Gastrocnemius medialis (tissue), 4 donors: Measurements from ENCODE around the gene LEP. TPM values are rescaled to one million over a fixed set of nuclear protein-coding genes. Genes with fewer than 3 reads are reported as not detected.

Source experiments
- ATAC-seq, 2 donors: fragments of 150-250 bp; one replicate each; pipeline ENCODE4 v1.9.1; 2016
- DNase-seq, 2 donors: peaks; one replicate each; pipeline ENCODE4 v3.0.0-alpha.2; 2019
- H3K27ac ChIP-seq, 4 donors: fragments of 200-600 bp; sonication (generic); 1 replicate in 1 of 4; 2 replicates in 3 of 4; pipeline ENCODE4 v1.5.1; 2016 to 2018; ENCODE audit warnings: mild to moderate bottlenecking in 2 of 4, moderate library complexity in 1 of 4
- H3K27me3 ChIP-seq, 3 donors: fragments of 200-600 bp; sonication (generic) in 2 of 3; 1 replicate in 1 of 3; 2 replicates in 2 of 3; pipeline versions ENCODE4 v1.5.1 to v1.6.0; 2016 to 2019; ENCODE audit warnings: mild to moderate bottlenecking in 1 of 3, moderate library complexity in 1 of 3
- H3K36me3 ChIP-seq, 2 donors: fragments of 200-600 bp; sonication (generic) in 1 of 2; one replicate each; pipeline ENCODE4 v1.5.1; 2017 to 2018
- H3K4me1 ChIP-seq, 2 donors: fragments of 200-600 bp; sonication (generic) in 1 of 2; one replicate each; pipeline ENCODE4 v1.5.1; 2016 to 2017; ENCODE audit warnings: mild to moderate bottlenecking in 2 of 2
- H3K4me3 ChIP-seq, 4 donors: fragments of 200-600 bp; sonication (generic) in 3 of 4; 1 replicate in 1 of 4; 2 replicates in 3 of 4; pipeline ENCODE4 v1.5.1; 2016 to 2019; ENCODE audit warnings: mild to moderate bottlenecking in 2 of 4
- H3K9me3 ChIP-seq, 3 donors: fragments of 200-600 bp; sonication (generic) in 2 of 3; 1 replicate in 1 of 3; 2 replicates in 2 of 3; pipeline ENCODE4 v1.5.1; 2016 to 2019
- POLR2A ChIP-seq, 2 donors: fragments of 450-650 bp; IDR thresholded peaks; one replicate each; pipeline ENCODE4 v1.6.1; 2017; ENCODE audit warnings: antibody characterized with exemption in 2 of 2, mild to moderate bottlenecking in 2 of 2, moderate library complexity in 2 of 2
- in situ Hi-C, 4 donors: fragments of 200-750 bp; cut with MboI; loops; one replicate each; pipeline versions ENCODE4 v1.15.0 to v1.8.0; 2017; ENCODE audit warnings: low sequenced_read_pairs in 4 of 4
- intact Hi-C: fragments of 100-400 bp; cut with DNase I; formaldehyde crosslinking; loops from one replicate; pipeline ENCODE4 v1.15.1; 2023; ENCODE audit warnings: low total_unique reads
- total RNA-seq, 4 donors: library from RNA; depleted of rRNA; stranded (reverse); fragments of >200 nt; gene quantifications; one replicate each; pipeline versions ENCODE4 v1.1.0 to v1.2.3, GENCODE V29; 2016
- TF ChIP-seq, protein P1 (sequence below), 5 experiments: fragments of 450-650 bp in 3 of 5; fragments of 200-600 bp in 2 of 5; sonication (generic) in 2 of 5; IDR thresholded peaks in 4 of 5; conservative IDR thresholded peaks in 1 of 5; 1 replicate in 4 of 5; 2 replicates in 1 of 5; pipeline ENCODE4 v1.5.1; 2016 to 2019; ENCODE audit warnings: antibody characterized with exemption in 5 of 5, mild to moderate bottlenecking in 3 of 5, moderate library complexity in 3 of 5

Gene LEP
- total RNA-seq, 4 donors from 2014 or later = 0.11 to 0.46 TPM; not detected in 2

DNA sequence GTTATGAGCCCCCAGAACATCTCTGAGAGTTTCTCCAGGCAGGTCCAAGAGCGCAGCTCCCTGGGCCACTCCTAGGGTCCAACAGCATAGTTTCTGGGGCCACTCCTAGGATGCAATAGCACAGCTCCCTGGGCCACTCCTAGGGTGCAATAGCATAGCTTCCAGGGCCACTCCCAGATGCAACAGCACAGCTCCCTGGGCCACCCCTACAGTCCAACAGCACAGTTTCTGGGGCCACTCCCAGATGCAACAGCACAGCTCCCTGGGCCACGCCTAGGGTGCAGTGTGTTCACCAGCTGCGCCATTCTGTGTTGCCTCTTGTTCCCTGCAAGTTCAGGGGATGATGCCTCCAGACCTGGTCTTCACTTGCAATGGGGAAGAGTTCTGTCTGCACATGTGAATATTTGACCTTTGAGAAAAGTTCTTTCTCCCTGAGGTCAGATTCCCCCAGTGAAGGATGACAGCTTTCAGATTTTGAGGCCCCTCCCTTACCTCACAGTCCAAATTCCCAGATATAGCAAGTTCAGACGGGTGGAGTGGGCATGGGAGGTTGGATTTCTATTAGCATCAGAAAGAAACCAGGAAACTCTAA, 43.0 kb upstream of the LEP start:
- Histone ChIP-seq H3K4me3 (no peak overlapping the region), H3K9me3 (no peaks in the 10 kb centered on the region), H3K4me1 (peaks cover 0 to 3% of the 10 kb centered on the region in 2 donors), H3K36me3 (no peaks in the 10 kb centered on the region), H3K27me3 (peaks cover 22 to 34% (median 25%) of the 10 kb centered on the region in 3 donors), H3K27ac (no peak overlapping the region)
- no peak for TF ChIP-seq POLR2A (IDR thresholded peaks at IDR 0.05)
- TF ChIP-seq, protein P1, sequence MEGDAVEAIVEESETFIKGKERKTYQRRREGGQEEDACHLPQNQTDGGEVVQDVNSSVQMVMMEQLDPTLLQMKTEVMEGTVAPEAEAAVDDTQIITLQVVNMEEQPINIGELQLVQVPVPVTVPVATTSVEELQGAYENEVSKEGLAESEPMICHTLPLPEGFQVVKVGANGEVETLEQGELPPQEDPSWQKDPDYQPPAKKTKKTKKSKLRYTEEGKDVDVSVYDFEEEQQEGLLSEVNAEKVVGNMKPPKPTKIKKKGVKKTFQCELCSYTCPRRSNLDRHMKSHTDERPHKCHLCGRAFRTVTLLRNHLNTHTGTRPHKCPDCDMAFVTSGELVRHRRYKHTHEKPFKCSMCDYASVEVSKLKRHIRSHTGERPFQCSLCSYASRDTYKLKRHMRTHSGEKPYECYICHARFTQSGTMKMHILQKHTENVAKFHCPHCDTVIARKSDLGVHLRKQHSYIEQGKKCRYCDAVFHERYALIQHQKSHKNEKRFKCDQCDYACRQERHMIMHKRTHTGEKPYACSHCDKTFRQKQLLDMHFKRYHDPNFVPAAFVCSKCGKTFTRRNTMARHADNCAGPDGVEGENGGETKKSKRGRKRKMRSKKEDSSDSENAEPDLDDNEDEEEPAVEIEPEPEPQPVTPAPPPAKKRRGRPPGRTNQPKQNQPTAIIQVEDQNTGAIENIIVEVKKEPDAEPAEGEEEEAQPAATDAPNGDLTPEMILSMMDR (IDR thresholded peaks at IDR 0.05 in 4 of 5, conservative IDR thresholded peaks at IDR 0.05 in 1 of 5) = no peak
- DNase-seq (no peak), ATAC-seq (no peak)
- intact Hi-C loops = no loop called here
- in situ Hi-C loops = no loop called here

DNA sequence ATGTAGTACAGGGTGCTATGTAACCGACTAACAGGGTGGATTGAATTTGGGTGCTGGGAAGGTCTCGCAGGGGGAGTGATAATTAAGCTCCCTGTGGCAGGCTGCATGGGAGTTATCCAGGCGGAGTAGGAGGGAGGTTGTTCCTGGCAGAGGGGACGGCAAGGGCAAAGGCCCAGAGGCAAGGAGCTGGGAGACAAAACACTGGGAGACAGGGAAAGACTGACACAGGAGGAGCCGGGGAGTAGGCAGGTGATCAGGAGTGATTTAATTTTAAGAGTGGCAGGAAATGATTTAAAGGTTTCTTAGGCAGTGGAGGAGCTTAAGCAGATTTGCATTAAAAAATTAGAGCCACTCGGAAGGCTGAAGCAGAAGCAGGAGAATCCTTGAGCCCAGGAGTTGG, 40.7 kb upstream of the LEP start:
- Histone ChIP-seq H3K36me3 (no peaks in the 10 kb centered on the region), H3K4me1 (peaks cover 0 to 3% of the 10 kb centered on the region in 2 donors), H3K4me3 (no peak overlapping the region), H3K27me3 (peaks cover 22 to 34% (median 26%) of the 10 kb centered on the region in 3 donors), H3K9me3 (no peaks in the 10 kb centered on the region), H3K27ac (no peak overlapping the region)
- in situ Hi-C loops (loop anchor here in 3 of 4 donors (10.0 kb wide), 3 partner anchors 66 to 496 kb away; no protein-coding TSS in a partner anchor), intact Hi-C loops (loop anchor here (10.0 kb wide), 1 partner anchor 166 kb away; the partner anchor contains the start of gene LRRC4)
- ATAC-seq (no peak), DNase-seq (no peak)
- TF ChIP-seq POLR2A (IDR thresholded peaks at IDR 0.05) = no peak
- TF ChIP-seq, protein P1 (IDR thresholded peaks at IDR 0.05 in 4 of 5, conservative IDR thresholded peaks at IDR 0.05 in 1 of 5) = no peak

DNA sequence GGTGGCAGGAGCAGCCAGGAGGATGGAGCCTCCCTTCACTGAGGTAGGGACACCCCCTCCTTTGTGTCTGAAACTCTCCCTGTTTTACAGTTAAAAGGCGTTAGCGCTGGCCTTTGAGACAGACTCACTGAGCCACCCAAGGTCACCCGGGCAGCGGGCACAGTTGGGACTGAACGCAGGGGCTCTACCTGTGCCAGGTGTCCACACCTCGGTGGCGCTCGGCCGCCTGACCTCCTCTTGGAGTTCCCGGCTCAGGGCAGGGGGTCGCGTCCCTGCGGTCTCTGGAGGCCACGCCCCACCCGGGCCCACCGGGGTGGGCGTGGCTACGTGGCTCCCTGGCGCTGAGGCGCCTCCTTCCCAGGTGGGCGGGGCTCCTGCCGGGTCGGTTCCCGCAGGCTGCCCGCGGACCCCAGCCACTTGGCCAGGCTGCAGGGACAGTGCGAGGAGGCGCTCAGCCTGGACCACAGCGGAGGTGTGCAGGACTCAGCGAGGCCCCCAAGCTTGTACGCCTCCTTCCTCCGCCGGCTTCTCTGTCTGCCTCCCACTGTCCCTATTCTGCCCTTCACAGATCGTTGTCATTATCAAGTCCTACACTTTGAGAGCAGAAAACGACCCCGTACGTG, 39.9 kb upstream of the LEP start:
- peaks cover 0 to 3% of the 10 kb centered on the region in 2 donors for H3K4me1 ChIP-seq
- H3K27ac ChIP-seq = no peak overlapping the region
- H3K9me3 ChIP-seq = no peaks in the 10 kb centered on the region
- no peak for DNase-seq
- peak overlapping the region in 1 of 4 donors; percentile 25 for H3K4me3 ChIP-seq
- H3K36me3 ChIP-seq = no peaks in the 10 kb centered on the region
- peaks cover 22 to 34% (median 26%) of the 10 kb centered on the region in 3 donors for H3K27me3 ChIP-seq
- in situ Hi-C loops = loop anchor here in 3 of 4 donors (10.0 kb wide), 3 partner anchors 66 to 496 kb away; no protein-coding TSS in a partner anchor
- TF ChIP-seq POLR2A (IDR thresholded peaks at IDR 0.05) = no peak
- intact Hi-C loops = loop anchor here (10.0 kb wide), 1 partner anchor 166 kb away; the partner anchor contains the start of gene LRRC4
- ATAC-seq = no peak

DNA sequence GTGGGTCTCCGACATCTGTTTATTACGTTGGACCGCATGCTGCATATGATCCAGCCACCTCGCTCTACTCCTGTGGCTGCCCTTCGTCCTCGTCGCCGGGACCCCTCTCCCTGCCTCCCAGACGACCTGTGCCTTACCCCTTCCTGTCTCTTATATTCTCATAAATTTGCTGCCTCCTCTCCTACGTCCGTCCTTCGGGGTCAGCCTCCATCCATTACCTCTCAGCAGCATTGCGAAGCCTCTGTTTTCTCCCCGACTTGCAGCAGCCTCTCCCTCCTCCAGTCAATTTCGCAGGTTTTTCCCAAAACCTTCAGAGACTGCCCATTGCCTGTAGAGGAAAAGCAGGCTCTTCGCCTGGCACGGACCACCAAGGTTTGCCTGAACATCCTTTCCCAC, 39.4 kb upstream of the LEP start:
- Histone ChIP-seq H3K27ac (no peak overlapping the region), H3K9me3 (no peaks in the 10 kb centered on the region), H3K27me3 (peaks cover 22 to 34% (median 26%) of the 10 kb centered on the region in 3 donors), H3K4me3 (peak overlapping the region in 1 of 4 donors; percentile 25), H3K4me1 (peaks cover 0 to 3% of the 10 kb centered on the region in 2 donors), H3K36me3 (no peaks in the 10 kb centered on the region)
- intact Hi-C loops (loop anchor here (10.0 kb wide), 1 partner anchor 167 kb away; the partner anchor contains the start of gene LRRC4), in situ Hi-C loops (loop anchor here in 3 of 4 donors (10.0 kb wide), 3 partner anchors 67 to 497 kb away; no protein-coding TSS in a partner anchor)
- no peak for ATAC-seq
- no peak for DNase-seq
- no peak for TF ChIP-seq POLR2A (IDR thresholded peaks at IDR 0.05)
- TF ChIP-seq, protein P1 (IDR thresholded peaks at IDR 0.05 in 4 of 5, conservative IDR thresholded peaks at IDR 0.05 in 1 of 5) = no peak
